Measurements from ENCODE around the gene STRC.
"Not testable (repeated sequence)": the region's sequence is repeated elsewhere in the genome, so short reads cannot be mapped to it uniquely, and the experiment has no call there.

STRC gene

GRCh38 chr15:43618700-43619099, at the start of gene STRC:
Gene STRC (minus strand): TSS chr15:43618800. CDS start chr15:43618722, 78 bp downstream.
- not testable (repeated sequence) for DNase-seq (ENCODE audit: low read depth in 2 of 2)

DNA sequence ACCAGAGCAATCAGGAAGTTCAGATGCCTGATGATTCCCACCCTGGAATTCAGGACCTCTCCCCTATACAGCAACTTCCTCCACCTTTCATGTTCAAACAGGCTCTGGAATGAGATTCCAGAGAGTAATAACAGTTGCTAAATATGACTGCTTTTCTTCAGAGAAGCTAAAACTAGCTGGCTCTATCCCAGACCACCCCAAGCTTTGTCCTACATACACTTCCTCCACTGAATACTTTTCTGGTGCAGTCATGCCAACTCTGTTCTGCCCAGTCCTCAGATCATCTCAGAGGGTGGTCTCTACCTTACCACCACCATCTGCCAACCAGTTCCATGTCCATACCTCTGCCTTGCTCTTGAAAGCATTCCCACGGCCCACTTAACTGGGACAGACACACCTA, 47.6 kb upstream of the STRC start:
- not testable (repeated sequence) for DNase-seq (ENCODE audit: low read depth in 2 of 2)

DNA sequence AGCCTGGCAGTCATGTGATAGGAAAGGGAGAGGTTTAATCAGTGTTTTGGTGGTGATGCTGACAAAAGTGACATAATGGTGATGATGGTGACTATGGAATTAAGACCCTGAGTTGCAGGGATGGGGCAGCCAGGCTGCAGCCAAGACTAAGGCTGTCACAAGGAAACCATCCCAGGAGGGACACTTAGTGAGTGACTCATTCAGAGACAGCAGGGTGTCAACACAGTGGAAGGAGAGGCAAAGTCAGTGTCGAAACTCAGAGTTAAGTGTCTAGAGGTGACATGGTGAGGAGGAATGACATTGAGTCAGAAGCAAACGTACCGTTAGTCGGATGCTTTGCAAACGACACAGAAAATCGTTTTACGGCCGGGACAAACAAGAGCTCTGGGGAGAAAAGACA, 44.7 kb upstream of the STRC start:
- not testable (repeated sequence) for DNase-seq (ENCODE audit: low read depth in 2 of 2)

DNA sequence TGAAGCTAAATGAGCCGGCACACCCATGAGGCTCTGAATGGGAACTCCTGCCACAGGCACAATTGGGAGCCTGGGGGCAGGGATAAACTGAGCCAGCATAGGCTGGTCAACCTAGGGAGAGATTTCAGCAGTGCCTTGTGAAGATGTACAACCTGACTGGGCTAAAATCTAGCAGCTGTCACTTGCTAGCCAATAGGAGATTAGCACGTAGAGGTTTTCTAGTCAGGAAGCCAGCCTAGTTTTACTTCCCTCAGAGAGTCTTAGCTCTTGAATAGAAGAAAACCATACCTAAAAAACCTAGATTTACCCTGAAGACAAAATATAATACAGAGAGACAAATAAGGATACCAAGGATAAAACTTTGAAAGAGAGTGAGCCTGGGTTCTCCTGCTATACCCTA, 43.7 kb upstream of the STRC start:
- DNase-seq (ENCODE audit: low read depth in 2 of 2) = not testable (repeated sequence)

GRCh38 chr15:43659727-43660126, 41.1 kb upstream of the STRC start:
- DNase-seq (ENCODE audit: low read depth in 2 of 2) = not testable (repeated sequence)

DNA sequence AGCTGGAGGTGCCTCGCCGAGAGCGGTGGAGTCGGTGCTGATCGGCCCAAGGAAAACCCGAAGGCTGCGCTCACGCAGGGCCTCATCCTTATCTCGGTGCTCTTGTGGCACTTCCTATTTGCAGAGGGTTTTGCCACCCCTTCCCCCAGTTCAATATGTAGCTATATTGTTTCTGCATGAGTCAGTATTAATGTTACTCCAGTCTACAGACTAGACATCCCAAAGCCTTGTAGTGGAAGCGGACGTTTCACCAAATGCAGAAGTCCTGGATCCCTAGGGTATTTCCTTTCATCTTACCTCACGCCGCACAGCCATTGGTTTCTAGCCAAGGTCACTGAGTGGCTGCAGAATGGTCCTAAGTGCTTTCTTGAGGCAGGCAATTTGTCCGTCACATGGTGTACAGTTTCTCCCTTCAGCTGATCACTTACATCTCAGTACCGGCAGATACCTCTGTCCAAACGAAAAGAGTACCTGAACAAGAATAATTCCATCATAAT, 30.9 kb upstream of the STRC start:
- DNase-seq (ENCODE audit: low read depth in 2 of 2) = not testable (repeated sequence)

DNA sequence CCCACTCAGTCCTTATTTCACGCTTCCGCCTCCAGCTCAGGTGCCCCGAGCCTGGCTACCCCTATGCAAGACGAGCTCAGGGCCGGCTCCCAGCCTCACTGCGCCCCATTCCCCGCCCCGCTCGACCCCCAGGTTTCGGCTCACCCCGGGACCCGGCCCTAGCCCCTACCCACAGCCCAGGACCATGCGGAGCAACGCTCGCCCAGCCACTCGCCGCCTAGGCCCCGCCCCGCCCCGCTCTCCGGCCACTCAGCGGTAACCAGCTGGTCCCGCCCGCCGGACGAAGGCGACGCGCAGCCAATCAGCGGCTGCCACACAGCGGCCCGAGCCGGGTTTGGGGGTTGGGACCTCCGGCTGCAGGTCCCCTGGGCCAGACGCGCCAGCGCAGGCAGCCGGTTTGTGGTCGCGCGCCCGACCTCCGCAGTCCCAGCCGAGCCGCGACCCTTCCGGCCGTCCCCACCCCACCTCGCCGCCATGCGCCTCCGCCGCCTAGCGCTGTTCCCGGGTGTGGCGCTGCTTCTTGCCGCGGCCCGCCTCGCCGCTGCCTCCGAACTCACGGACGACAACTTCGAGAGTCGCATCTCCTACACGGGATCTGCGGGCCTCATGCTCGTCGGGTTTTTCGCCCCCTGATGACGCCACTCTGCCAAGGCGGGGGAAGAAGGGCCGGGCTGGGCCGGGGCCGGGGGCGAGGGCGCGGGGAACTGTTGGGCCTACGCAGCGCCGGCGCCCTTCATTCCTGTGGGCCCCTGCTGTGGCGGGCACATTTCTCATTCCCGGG, 30.2 kb upstream of the STRC start, which contains the start of gene CATSPER2:
CATSPER2 (minus strand) TSS at position 196 of the 781 bp plus-strand sequence. CDS start 783 bp downstream, outside the sequence.
- no peak for DNase-seq (ENCODE audit: low read depth in 2 of 2)

DNA sequence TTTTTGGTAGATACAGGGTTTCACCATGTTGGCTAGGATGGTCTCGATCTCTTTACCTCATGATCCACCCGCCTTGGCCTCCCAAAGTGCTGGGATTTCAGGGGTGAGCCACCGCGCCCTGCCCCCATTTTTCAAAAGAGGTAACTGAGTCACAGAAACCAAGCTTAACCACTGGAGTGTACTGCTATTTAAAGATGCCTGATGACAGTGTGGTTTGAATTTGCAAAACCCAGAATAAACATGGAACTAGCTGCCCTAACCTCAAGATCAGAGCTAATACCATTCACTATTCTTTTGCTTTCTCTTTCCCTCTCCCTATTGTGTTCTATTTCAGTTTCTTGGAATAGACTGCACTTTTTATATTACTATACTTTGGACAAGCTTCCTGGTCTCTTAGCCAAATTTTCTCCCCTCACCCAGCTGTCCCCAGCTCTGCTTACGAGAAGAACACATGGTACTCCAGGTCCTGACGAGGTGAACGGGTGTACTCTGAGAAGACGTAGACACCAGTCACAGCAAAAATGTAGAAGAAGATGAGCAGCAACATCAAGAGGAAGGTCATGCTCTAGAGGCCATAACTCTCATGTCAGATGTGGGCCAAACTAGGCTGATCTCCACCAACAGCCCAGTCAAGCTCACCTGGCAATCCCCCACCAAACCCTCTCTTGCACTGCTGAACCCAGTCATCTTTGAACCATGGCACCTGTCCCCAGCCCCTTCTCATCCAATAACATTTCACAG, 20.0 kb upstream of the STRC start:
- DNase-seq (ENCODE audit: low read depth in 2 of 2) = not testable (repeated sequence)

- not testable (repeated sequence) for DNase-seq (ENCODE audit: low read depth in 2 of 2)
These were observed 8.3 kb upstream of the STRC start for GRCh38 chr15:43626937-43627336.

- peak; percentile 21 to 28 for DNase-seq (ENCODE audit: low read depth in 2 of 2)
These were observed 6.5 kb upstream of the STRC start for GRCh38 chr15:43625106-43625505.

DNA sequence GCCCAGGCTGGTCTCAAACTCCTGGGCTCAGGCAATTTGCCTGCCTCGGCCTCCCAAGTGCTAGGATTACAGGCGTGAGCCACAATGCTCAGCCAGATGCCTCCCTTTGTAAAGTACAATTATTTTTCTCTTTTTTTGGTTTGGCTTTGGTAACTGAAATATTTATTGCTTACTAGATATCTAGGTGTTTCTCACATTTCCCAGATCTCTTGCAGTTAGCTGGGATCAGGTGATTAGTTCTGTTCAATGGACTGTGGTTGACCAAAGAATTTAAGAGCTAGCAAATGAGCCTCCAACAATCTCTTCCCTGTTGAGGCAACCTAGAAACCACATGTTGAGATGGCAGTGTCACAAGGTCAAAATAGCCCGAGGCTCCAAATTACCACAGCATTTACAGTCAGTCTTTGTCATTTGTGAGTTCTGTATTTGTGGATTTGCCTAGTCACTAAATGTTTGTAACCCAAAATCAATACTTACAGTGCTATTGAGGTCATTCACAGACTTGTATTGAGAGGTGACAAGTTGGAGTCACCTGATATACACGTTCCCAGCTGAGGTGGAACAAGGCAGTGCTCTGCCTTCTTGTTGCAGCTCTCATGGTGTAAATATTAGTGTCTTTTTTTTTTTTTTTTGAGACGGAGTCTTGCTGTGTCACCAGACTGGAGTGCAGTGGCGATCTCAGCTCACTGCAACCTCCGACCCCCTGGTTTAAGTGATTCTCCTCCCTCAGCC, 3.6 kb upstream of the STRC start:
- not testable (repeated sequence) for DNase-seq (ENCODE audit: low read depth in 2 of 2)

DNA sequence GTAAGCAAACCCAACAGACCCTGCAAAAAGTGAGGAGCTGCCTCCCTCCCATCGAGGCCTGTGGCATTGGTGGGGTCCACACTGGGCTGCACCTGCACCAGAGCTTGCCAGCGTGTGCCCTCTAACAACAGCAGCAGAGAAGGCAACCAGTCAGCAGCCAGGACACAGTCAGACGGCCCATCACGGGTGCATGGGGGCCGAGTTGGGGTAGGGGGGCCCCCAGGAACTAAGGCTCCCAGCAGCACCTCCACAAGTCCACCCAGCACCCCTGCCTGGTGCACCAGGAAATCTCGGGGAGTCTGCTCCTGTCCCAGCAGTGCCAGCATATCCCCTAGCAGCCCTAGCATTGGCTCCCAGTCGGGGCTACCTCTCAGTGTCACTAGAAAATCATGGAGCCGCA, 850 bp downstream of the STRC start:
- not testable (repeated sequence) for DNase-seq (ENCODE audit: low read depth in 2 of 2)

- not testable (repeated sequence) for DNase-seq (ENCODE audit: low read depth in 2 of 2)
These were observed 16.4 kb downstream of the STRC start for GRCh38 chr15:43602233-43602632.

DNA sequence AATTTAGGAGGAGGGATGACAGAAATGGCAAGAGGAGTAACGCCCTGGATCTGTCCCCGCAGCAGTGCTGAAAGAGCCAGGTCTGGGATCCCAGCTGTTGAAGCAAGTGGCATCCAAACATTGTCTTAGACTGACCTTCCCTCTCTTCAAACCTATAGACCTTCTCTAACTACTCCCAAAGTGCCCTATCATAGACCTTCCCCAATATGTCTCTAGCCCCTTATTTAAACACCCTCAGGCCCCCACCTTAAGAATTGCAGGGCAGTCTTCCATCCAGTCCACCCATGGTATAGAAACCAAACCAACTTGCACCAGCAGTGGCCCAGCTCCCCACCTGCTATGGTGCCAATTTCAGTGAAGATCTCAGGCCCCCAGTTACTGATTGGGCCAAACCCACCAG, 18.4 kb downstream of the STRC start:
- DNase-seq (ENCODE audit: low read depth in 2 of 2) = not testable (repeated sequence)

DNA sequence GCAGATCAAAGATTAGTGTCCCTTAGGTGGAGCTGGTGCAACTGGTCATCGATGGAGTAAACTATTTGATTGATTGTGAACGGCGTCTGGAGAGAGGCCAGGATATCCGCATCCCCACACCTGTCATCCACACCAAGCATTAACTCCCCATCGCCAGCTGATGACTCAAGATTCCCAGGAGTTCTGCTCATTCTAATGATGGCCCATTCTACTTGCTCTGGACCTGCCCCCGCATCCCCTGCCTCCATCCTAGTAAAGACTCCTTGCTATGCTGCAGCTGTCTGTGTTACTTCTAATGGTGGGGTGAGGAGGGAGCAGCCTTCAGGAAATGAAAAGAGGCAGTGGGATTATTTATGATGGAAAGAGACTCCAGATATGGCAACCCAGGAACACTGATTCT, 19.5 kb downstream of the STRC start:
- not testable (repeated sequence) for DNase-seq (ENCODE audit: low read depth in 2 of 2)

- DNase-seq (ENCODE audit: low read depth in 2 of 2) = not testable (repeated sequence)
These were observed 25.0 kb downstream of the STRC start, which contains the start of gene CKMT1B for GRCh38 chr15:43593328-43594190. Gene CKMT1B (plus strand): TSS chr15:43594027. CDS start chr15:43594219, 192 bp downstream.

- DNase-seq (ENCODE audit: low read depth in 2 of 2) = not testable (repeated sequence)
These were observed 25.8 kb downstream of the STRC start for GRCh38 chr15:43592841-43593240.

- not testable (repeated sequence) for DNase-seq (ENCODE audit: low read depth in 2 of 2)
These were observed 28.7 kb downstream of the STRC start, which contains the start of gene PPIP5K1 for GRCh38 chr15:43589778-43590466. Gene PPIP5K1 (minus strand): TSS chr15:43590208. CDS start chr15:43584504, 5,704 bp downstream.

DNA sequence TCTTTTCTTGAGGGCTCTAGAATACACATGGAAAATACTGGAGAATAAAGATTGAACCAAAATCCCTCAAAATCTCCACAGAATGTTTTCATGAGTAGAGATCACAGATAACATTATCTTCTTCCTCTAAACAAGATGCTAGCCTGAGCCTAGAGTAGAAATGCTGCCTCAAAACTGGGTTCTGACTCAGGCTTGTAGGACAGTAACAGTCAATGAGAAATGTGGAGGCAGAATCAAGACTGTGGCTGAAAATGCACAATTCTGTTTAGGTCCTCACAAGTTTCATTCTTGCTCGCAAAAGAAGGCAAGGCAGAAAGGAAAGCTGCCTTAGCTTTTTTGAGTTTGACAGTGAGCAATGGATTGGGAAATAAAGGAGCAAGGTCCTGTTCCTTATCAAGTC, 44.0 kb downstream of the STRC start:
- DNase-seq (ENCODE audit: low read depth in 2 of 2) = not testable (repeated sequence)

GRCh38 chr15:43566615-43567014, 52.0 kb downstream of the STRC start:
- DNase-seq (ENCODE audit: low read depth in 2 of 2) = not testable (repeated sequence)
